AG04450 (cell line): ENCODE results near the gene FOLR3. TPM values are rescaled to one million over a fixed set of nuclear protein-coding genes. Genes with fewer than 3 reads are reported as not detected.
A peak's percentile ranks its signal among the peaks of the same experiment; 100 is the strongest.

Experiments used
- CTCF ChIA-PET: fragments of 300-600, 350-600 bp; formaldehyde crosslinking; extraction: SDS; loops from one replicate; lab custom pipeline; 2022; ENCODE audit warnings: antibody characterized with exemption, inconsistent platforms; lab: Charles Lee
- POLR2A ChIA-PET: fragments of 350-600 bp; formaldehyde crosslinking; extraction: SDS; loops from one replicate; lab custom pipeline; 2021; ENCODE audit warnings: antibody characterized with exemption, inconsistent platforms; lab: Yijun Ruan, JAX
- DNase-seq: peaks from one replicate; pipeline ENCODE4 v3.0.0-alpha.2; 2011; ENCODE audit warnings: low read depth, low spot score
- H3K27ac ChIP-seq: one replicate; pipeline ENCODE4 v1.5.1; 2012; ENCODE audit warnings: low read depth, low read length, control low read depth
- H3K27me3 ChIP-seq: one replicate; pipeline ENCODE4 v1.6.0; 2012; ENCODE audit warnings: low read length; ENCODE audit not compliant: control insufficient read depth, insufficient read depth
- H3K4me3 ChIP-seq: 2 replicates; pipeline ENCODE4 v1.5.1; 2011; ENCODE audit warnings: mild to moderate bottlenecking, low read depth, low read length, control low read depth
- H3K9me3 ChIP-seq: 2 replicates; pipeline ENCODE4 v1.5.1; 2012; ENCODE audit warnings: low read length; ENCODE audit not compliant: control insufficient read depth, insufficient read depth
- polyA plus RNA-seq: library from polyadenylated mRNA; depleted of rRNA; stranded (reverse); fragments of >200 nt; gene quantifications from 2 replicates; pipeline ENCODE4 v1.2.3, GENCODE V29; 2011
- TF ChIP-seq, protein P1 (sequence below): IDR thresholded peaks from 2 replicates; pipeline ENCODE4 v1.5.1; 2011; ENCODE audit warnings: low read depth, low read length, control low read depth, inconsistent platforms

Gene FOLR3
- polyA plus RNA-seq, 1 experiment: 0.24 TPM

- Histone ChIP-seq H3K9me3 (no peaks in the 10 kb centered on the region; the same call in none of the 2 replicates), H3K4me3 (peak overlapping the region; percentile 36), H3K27ac (peak overlapping the region; percentile 82), H3K27me3 (no peaks in the 10 kb centered on the region)
- POLR2A ChIA-PET: no interaction called here
- TF ChIP-seq, protein P1, sequence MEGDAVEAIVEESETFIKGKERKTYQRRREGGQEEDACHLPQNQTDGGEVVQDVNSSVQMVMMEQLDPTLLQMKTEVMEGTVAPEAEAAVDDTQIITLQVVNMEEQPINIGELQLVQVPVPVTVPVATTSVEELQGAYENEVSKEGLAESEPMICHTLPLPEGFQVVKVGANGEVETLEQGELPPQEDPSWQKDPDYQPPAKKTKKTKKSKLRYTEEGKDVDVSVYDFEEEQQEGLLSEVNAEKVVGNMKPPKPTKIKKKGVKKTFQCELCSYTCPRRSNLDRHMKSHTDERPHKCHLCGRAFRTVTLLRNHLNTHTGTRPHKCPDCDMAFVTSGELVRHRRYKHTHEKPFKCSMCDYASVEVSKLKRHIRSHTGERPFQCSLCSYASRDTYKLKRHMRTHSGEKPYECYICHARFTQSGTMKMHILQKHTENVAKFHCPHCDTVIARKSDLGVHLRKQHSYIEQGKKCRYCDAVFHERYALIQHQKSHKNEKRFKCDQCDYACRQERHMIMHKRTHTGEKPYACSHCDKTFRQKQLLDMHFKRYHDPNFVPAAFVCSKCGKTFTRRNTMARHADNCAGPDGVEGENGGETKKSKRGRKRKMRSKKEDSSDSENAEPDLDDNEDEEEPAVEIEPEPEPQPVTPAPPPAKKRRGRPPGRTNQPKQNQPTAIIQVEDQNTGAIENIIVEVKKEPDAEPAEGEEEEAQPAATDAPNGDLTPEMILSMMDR: no peak
- CTCF ChIA-PET: interaction anchor here (0.6 kb wide), 1 partner anchor 47 kb away, joined by 5 read pairs; no protein-coding TSS in a partner anchor
- DNase-seq: no peak
Measured at GRCh38 chr11:72103754-72104167, 31.8 kb upstream of the FOLR3 start.

- DNase-seq: no peak
- Histone ChIP-seq H3K9me3 (no peaks in the 10 kb centered on the region; the same call in none of the 2 replicates), H3K4me3 (no peak within 1 kb of the TSS), H3K27ac (no peak within 1 kb of the TSS), H3K27me3 (no peaks in the 10 kb centered on the region)
- CTCF ChIA-PET: interaction anchor here (1.0 to 1.4 kb wide), 2 partner anchors 38 to 81 kb away, joined by 3 to 9 read pairs; no protein-coding TSS in a partner anchor
- TF ChIP-seq, protein P1: no peak
- POLR2A ChIA-PET: no interaction called here
Measured at GRCh38 chr11:72105888-72106287, 29.6 kb upstream of the FOLR3 start, which contains the start of gene TOMT. Gene TOMT, plus strand, starts transcription at chr11:72105924. Its CDS starts 28 bp downstream, at chr11:72105952.

- CTCF ChIA-PET: interaction anchor here (1.2 to 1.7 kb wide), 5 partner anchors 20 to 319 kb away, joined by 3 to 12 read pairs (median 4); no protein-coding TSS in a partner anchor
- peak overlapping the region; percentile 99 for H3K27ac ChIP-seq
- no peaks in the 10 kb centered on the region for H3K27me3 ChIP-seq
- DNase-seq: no peak
- TF ChIP-seq, protein P1: no peak
- peak overlapping the region; percentile 87 for H3K4me3 ChIP-seq
- POLR2A ChIA-PET: interaction anchor here (0.6 to 2.0 kb wide), 9 partner anchors 9 to 127 kb away, joined by 3 to 12 read pairs (median 5); partner anchors contain the start of gene INPPL1
- H3K9me3 ChIP-seq: no peaks in the 10 kb centered on the region
Measured at GRCh38 chr11:72111300-72112142, 24.0 kb upstream of the FOLR3 start.

- H3K9me3 ChIP-seq: no peaks in the 10 kb centered on the region
- H3K27me3 ChIP-seq: no peaks in the 10 kb centered on the region
- DNase-seq: peak; percentile 99
- ChIA-PET POLR2A (interaction anchor here (0.7 to 2.0 kb wide), 10 partner anchors 10 to 126 kb away, joined by 3 to 12 read pairs (median 4); partner anchors contain the start of gene INPPL1), CTCF (interaction anchor here (0.7 to 1.7 kb wide), 4 partner anchors 31 to 319 kb away, joined by 3 to 12 read pairs (median 3); no protein-coding TSS in a partner anchor)
- H3K4me3 ChIP-seq: peak within 1 kb of the TSS; percentile 87
- TF ChIP-seq, protein P1: no peak
- peak within 1 kb of the TSS; percentile 99 for H3K27ac ChIP-seq
Measured at GRCh38 chr11:72112143-72112977, 23.2 kb upstream of the FOLR3 start, which contains the start of gene ANAPC15. Gene ANAPC15, minus strand, starts transcription at chr11:72112695. Its CDS starts 1,419 bp downstream, at chr11:72111276.
